Breast epithelium (tissue), 4 donors: ENCODE data around the gene RFX1. TPM values are rescaled to one million over a fixed set of nuclear protein-coding genes. Genes with fewer than 3 reads are reported as not detected.

Source experiments
- DNase-seq, 2 donors: peaks; one replicate each; pipeline ENCODE4 v3.0.0-alpha.2; 2019; ENCODE audit warnings: low spot score in 2 of 2
- H3K27ac ChIP-seq, 2 donors: fragments of 200-600 bp; sonication (generic) in 1 of 2; one replicate each; pipeline ENCODE4 v1.5.1; 2016 to 2019; ENCODE audit warnings: mild to moderate bottlenecking in 1 of 2
- H3K27me3 ChIP-seq, 2 donors: fragments of 200-600 bp; sonication (generic) in 1 of 2; one replicate each; pipeline versions ENCODE4 v1.5.1 to v1.6.0; 2017 to 2019; ENCODE audit warnings: control low read depth in 1 of 2, mild to moderate bottlenecking in 1 of 2
- H3K36me3 ChIP-seq: fragments of 200-600 bp; one replicate; pipeline ENCODE4 v1.5.1; 2019
- H3K4me1 ChIP-seq, 2 donors: fragments of 200-600 bp; sonication (generic); one replicate each; pipeline ENCODE4 v1.5.1; 2016 to 2019; ENCODE audit warnings: control low read depth in 1 of 2
- H3K4me3 ChIP-seq, 3 donors: fragments of 200-600 bp; sonication (generic); 1 replicate in 2 of 3; 2 replicates in 1 of 3; pipeline ENCODE4 v1.5.1; 2016 to 2019; ENCODE audit warnings: mild to moderate bottlenecking in 3 of 3, moderate library complexity in 2 of 3
- H3K9me3 ChIP-seq, 2 donors: fragments of 200-600 bp; sonication (generic) in 1 of 2; one replicate each; pipeline ENCODE4 v1.5.1; 2016 to 2019; ENCODE audit warnings: control low read depth in 1 of 2
- CTCF ChIP-seq, 3 donors: fragments of 450-650 bp; IDR thresholded peaks; one replicate each; pipeline ENCODE4 v1.5.1; 2016 to 2017; ENCODE audit warnings: antibody characterized with exemption in 3 of 3, mild to moderate bottlenecking in 3 of 3, moderate library complexity in 3 of 3
- POLR2A ChIP-seq: fragments of 450-650 bp; IDR thresholded peaks from one replicate; pipeline ENCODE4 v1.6.1; 2016; ENCODE audit warnings: antibody characterized with exemption, mild to moderate bottlenecking, moderate library complexity
- POLR2AphosphoS5 ChIP-seq, 3 donors: sonication (generic); formaldehyde crosslinking; IDR thresholded peaks; one replicate each; pipeline ENCODE4 v1.6.1; 2017; ENCODE audit warnings: antibody characterized with exemption in 3 of 3
- intact Hi-C: fragments of 100-400 bp; cut with DNase I; formaldehyde crosslinking; loops from one replicate; pipeline ENCODE4 v1.15.1; 2023; ENCODE audit warnings: low total_unique reads
- total RNA-seq, 3 donors: library from RNA; depleted of rRNA; stranded (reverse); fragments of >200 nt; gene quantifications; one replicate each; pipeline ENCODE4 v1.1.0, GENCODE V29; 2016

RFX1 gene
- total RNA-seq, 3 donors from 2014 or later: 2.6 to 3.7 (median 3.6) TPM

- intact Hi-C loops: no loop called here
- DNase-seq: no peak
- no peaks in the 10 kb centered on the region for H3K4me1 ChIP-seq
- H3K27ac ChIP-seq: no peak overlapping the region
- peaks cover 0 to 8% of the 10 kb centered on the region in 2 donors for H3K9me3 ChIP-seq
- no peaks in the 10 kb centered on the region for H3K36me3 ChIP-seq
- H3K27me3 ChIP-seq: no peaks in the 10 kb centered on the region
- TF ChIP-seq POLR2A (no peak), CTCF (IDR thresholded peaks at IDR 0.05) (no peak), POLR2AphosphoS5 (IDR thresholded peaks at IDR 0.05) (no peak)
- H3K4me3 ChIP-seq: no peak overlapping the region
Measured at GRCh38 chr19:13995878-13996765, 10.0 kb downstream of the RFX1 start.

GRCh38 chr19:13995017-13995728 lies 10.9 kb downstream of the RFX1 start:
- H3K27ac ChIP-seq: no peak overlapping the region
- intact Hi-C loops: no loop called here
- no peaks in the 10 kb centered on the region for H3K36me3 ChIP-seq
- no peak for DNase-seq
- H3K9me3 ChIP-seq: peaks cover 0 to 8% of the 10 kb centered on the region in 2 donors
- H3K4me3 ChIP-seq: no peak overlapping the region
- H3K27me3 ChIP-seq: no peaks in the 10 kb centered on the region
- no peak for TF ChIP-seq POLR2AphosphoS5 (IDR thresholded peaks at IDR 0.05)
- no peak for TF ChIP-seq CTCF (IDR thresholded peaks at IDR 0.05)
- TF ChIP-seq POLR2A: no peak
- H3K4me1 ChIP-seq: no peaks in the 10 kb centered on the region

GRCh38 chr19:13993590-13994300 lies 12.4 kb downstream of the RFX1 start:
- no peaks in the 10 kb centered on the region for H3K27me3 ChIP-seq
- H3K4me1 ChIP-seq: no peaks in the 10 kb centered on the region
- no peak overlapping the region for H3K4me3 ChIP-seq
- no peak for TF ChIP-seq CTCF (IDR thresholded peaks at IDR 0.05)
- TF ChIP-seq POLR2A: no peak
- no peak for TF ChIP-seq POLR2AphosphoS5 (IDR thresholded peaks at IDR 0.05)
- H3K9me3 ChIP-seq: peaks cover 0 to 3% of the 10 kb centered on the region in 2 donors
- no peaks in the 10 kb centered on the region for H3K36me3 ChIP-seq
- no peak overlapping the region for H3K27ac ChIP-seq
- intact Hi-C loops: no loop called here
- DNase-seq: no peak

- H3K36me3 ChIP-seq: no peaks in the 10 kb centered on the region
- TF ChIP-seq POLR2AphosphoS5 (IDR thresholded peaks at IDR 0.05) (no peak), CTCF (IDR thresholded peaks at IDR 0.05) (no peak), POLR2A (no peak)
- peaks cover 0 to 3% of the 10 kb centered on the region in 2 donors for H3K4me1 ChIP-seq
- no peaks in the 10 kb centered on the region for H3K9me3 ChIP-seq
- H3K27me3 ChIP-seq: no peaks in the 10 kb centered on the region
- intact Hi-C loops: no loop called here
- no peak overlapping the region for H3K27ac ChIP-seq
- no peak overlapping the region for H3K4me3 ChIP-seq
- DNase-seq: no peak
Measured at GRCh38 chr19:13992025-13992424, 14.1 kb downstream of the RFX1 start.
